NCI-H1417 treated with DMSO at 0.1 percent for 48 hours (cell line): ENCODE measurements around the gene PARD6B.

Experiments
- DNase-seq: peaks from one replicate; lab custom pipeline; 2025; lab: John Stamatoyannopoulos, UW

Gene PARD6B

DNA sequence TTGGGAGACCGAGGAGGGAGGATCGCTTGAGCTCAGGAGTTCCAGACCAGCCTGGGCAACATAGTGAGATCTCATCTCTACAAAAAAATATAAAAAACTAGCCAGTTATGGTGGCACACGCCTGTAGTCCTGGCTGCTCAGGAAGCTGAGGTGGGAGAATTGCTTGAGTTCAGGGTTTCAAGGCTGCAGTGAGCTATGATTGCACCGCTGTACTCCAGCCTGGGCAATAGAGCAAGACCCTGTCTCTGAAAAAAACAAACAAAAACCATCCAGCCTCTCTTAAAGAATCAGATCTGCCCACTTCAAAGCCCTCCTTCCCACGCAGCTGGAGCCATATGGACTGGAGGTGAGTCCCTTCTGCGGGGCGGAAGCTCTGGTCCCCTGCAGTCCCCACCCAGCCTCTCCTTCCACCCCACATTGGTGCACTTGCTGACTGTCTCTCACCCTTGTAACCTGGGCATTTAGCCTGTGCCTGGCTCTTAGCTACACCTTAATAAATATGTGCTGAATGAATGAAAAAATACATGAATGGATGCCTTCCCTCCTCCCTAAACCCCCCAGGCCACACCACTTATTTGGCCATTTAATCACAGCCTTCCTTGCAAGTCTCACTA, 7.2 kb upstream of the PARD6B start:
- no peak for DNase-seq

DNA sequence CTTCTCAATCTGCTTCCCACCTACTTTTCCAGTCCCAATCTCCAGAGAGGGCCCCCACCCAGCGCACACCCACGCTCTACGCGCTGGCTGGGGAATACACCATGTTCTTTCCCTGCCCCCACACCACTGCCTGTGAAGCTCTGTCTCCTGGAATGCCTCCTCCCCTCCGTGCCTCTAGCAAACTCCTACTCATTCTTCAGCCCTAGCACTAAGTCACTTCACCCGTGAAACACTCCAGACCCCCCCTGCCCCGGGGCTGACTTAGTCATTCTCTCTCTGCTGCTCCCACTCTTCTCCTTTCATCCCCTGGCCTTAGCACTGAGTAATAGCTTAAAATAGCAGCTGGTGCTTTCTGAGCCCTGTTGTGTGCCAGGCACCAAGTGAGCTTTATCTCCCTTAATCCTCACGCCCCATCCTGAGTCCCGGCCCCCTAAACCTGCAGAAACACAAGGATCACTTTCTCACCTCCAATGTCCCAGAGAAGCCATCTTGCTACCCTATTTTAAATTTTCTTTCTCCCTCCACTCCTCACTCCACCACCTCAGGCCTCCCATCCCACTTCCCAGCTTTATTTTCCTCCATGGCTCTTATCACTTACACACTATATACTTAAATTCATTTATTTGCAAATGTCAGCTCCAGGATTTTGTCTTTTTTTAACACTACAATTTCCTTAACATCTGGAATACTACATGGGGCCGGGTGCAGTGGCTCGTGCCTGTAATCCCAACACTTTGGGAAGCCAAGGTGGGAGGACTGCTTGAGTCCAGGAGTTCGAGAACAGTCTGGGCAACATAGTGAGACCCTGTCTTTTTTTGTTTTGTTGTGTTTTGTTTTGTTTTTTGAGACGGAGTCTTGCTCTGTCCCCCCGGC, 6.3 kb upstream of the PARD6B start:
- no peak for DNase-seq

DNA sequence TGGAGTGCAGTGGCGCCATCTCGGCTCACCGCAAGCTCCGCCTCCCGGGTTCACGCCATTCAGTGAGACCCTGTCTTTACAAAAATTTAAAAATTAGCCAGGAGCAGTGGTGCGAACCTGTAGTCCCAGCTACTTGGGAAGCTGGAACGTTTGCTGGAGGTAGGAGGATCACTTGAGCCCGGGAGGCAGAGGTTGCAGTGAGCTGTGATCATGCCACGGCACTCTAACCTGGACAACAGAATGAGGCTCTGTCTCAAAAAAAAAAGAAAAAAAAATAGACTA, 5.7 kb upstream of the PARD6B start:
- no peak for DNase-seq

DNA sequence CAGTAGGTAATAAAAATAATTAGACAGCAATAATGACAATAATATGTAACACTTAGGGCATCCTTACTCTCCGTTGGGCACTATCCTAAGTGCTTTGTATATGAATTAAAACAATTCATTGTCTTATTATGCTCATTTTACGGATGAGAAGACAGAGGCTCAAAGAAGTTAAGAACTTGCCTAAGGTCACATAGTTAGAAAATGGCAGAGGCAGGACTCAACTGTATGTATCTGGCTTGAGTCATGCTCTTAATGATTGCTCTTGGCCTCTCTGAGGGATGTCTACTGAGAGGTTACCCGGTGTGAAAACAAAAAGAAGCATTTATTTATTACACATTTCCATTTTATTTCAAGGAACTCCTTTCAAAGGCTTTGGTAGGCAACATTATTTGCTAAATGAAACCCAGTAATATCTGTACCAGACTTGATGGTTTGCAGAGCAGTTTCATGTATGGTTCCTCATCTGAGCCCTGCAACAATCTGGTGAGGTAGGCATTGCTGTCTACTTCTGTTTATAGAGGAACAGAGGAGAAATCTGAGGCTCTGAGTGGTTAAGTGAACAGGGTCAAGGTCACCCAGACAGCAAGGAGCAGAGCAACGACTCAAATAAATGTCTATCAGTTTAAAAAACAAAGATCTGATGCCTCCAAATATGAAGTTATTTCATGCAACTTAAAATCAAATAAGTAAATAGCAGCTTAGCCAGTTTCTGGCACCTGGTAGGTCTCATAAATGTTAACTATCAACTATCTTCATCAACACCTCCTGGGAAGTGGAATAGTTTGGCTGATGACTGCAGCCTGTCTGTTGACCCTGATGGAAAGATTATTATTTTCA, 4.2 kb upstream of the PARD6B start:
- no peak for DNase-seq

DNA sequence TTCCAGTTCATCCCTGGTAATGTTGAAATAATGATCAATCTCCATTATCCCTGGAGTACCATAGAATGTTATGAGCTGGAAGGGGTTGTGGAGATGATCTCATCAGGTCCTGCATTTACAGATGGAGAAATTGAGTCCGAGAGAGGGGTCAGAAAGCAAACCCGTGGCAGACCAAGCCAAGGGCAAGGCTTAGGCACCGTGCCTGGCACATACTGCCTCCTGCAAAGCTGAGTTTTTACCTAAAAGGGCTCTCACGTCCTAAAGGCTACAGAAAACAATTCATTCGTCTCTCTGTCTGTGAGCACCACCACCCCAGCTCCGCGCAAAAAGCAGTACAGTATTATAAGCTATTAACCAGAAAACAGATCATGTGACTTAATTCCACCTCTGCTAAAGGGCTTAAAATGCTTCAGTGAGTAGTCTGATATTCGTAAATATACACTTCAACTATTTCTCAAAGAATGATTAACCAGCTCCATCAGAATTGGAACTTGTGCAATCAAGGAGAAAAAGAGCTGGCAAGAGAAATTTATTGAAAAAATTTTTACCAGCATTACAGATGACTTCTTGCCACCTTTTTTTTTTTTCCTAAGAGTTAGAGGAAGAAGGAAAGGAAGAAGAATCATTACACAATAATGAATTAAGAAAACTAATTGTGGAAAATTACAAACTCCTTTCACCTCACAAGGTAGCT, 3.4 kb upstream of the PARD6B start:
- no peak for DNase-seq

DNA sequence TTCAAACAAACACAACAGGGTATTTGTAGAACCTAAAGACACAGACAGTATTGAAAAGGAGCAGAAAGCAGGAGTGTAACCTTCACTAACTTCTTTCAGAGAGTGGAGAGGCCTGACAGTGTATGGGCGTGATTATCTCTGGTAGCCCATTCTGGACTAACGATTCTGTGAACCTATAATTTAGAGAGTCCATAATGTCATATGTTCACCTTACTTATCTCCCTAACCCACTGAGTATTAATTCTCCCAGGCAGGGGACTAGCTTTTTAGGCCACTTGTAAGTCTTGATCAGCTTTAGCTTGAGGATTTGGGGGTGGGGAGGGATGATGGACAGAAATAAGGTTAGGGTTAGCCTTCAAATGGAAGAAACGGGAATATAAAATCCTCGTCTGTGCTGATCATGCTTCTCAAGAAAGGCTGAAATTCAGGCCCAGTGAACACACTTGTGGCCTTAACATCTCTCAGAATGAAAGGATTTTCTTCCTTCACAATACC, 2.8 kb upstream of the PARD6B start:
- DNase-seq: no peak

DNA sequence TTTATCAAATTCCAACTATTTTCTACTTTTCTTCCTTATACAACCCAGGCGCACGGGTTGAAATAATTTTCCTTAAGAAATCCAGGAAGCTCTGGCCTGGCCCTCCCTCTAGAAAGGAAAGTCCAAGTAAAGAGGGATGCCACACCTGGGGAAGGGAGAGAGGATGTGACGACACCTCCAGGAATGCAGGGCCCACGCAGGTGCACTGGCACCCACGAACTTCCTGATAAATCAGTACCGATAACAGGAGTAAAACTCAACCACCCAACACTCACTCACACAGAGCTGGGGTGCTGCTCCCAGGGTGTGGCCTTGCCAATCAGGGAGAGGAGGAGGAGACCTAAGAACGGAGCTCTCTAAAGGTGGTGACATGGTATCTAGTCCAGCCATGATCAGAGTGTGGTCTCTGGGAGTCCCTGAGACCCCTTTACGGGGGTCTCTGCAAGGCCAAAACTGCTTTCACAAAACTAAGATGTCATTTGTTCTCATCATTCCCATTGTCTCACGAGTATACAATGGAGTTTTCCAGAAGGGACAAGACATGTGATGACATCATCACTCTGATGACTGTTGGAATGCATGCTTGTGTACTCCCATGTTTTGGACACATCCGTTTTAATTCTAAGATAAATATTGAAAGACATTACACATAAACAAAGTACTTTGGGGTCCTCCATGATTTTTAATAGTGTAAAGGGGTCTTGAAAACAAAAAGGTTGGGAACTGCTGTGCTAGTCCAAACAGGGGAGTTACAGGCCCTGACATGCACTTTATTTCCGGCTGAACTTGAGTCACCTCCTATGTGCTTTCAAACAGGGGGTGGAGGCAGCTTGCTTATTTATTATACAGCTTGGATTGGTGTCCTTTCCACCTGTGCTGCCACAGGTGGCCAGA, 2.2 kb upstream of the PARD6B start:
- no peak for DNase-seq

DNA sequence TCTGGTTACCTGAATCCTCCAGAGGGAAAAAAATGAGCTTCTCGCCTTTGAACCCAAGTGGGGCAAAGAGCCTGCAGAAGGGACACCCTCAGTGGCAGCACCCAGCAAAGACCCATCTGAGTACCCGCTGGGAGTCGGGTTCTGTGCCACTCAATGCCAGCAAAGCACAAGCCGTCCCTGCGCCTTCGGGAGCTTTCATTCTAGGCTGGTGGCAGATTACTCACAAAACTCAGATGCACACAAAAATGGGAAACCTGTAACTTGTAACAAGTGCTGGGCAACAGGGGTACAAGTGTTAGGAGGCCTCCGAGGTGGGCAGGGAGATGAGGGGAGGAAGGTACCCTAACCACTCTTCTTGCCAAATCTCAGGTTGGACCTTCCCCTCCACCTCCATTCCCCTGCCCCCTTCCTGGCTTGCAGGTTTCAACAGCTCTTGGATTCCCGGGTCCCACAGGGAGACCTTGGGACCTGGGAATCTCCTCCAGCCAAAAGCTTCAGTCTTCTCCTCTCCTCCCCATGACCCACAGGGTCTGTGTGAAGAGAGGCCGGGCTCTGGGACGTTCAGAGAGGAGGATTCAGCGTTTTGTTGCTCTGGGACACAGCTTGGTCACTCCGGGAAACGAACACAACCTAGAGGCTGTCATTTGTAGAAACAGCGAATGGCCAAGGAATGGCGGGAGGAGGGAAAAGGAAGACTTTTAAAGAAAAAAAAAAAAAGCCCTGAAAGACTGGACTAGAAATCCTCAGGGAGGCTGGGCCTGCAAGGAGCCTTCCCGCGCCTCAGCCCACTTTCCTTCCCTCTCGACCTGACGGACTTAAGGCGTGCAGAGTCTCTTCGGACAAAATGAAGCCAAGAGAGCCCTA, 1.2 kb upstream of the PARD6B start:
- DNase-seq: no peak

DNA sequence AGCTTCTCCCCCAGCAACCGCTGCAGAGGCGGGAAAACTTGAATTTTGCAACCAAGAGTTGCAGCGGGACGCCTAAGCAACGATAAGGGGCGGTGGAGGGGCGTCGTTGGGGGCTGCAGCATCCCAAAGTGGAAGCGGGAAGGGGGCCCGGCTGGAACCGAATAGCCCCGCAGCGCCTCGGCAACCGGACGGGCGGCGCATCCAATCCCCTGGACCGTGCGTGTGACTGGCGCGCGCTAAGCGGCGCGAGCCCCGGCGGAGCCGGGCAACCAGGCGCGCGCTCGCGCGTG, 670 bp upstream of the PARD6B start:
- no peak for DNase-seq

DNA sequence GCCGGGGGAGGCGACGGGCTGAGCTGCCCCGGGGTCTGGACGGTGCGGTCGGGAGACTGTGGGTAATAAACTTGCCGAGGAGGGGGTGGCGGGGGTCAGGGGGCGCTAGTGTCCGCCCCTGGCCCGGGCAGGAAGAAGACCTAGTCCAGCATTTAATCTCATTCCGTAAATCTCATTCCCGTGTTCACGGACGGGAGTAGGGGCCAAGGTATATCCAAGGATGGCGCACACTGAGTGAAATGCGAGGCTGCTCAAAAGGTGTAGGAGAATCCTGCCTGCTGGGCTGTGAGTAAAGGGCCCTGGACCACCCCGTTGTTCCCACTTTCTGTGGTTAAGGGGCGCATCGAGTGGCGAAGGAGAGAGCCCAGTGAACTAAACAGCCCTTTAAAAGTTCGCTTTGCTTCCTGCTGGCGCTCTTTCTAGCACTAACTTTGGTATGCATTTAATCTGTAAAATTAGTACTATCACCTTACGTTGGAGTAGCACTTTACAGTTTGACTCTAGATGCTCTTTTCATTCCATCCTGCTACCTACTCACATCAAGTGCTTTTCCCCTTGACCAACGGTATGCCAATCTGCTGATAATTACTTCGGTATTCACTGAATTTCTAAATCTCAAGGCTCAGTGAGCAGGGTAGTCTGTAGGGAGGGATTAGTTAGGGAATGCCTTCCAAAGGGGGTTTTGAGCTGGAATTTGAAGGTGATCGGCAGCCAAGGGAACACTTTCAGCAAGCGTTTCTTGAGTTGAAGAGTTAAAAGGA, 730 bp downstream of the PARD6B start:
- DNase-seq: no peak

DNA sequence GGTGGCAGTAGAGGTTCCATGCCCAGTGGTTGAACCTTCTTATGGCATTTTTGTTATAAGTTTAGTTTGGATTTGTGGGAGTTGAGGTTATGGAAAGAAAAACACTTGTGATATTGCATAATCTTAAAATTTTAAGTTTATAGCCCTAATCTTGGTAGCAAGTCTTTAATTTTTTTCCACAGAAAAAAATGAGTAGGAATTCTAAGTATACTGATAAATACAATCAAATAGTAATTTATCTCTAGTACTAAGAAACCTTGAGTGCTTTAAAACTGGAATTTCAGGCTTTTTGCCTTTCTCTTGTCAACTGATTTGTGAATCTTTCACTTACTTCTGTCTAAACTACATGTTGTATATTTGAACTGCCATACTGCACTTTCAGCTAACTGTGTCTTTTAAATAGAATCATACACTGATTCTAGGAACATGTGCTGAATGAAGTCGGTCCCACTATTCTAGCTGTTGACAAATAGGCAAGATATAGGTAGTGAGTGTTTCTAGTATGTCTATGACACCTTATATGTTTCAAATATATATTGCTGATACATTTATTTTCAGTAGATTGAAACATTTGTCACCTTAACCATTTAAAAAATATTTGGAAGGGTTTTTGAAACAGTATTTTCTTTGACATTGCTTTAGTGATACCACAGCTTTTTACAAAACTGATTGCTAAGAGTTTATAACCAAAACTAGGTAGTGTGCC, 2.4 kb downstream of the PARD6B start:
- DNase-seq: no peak

DNA sequence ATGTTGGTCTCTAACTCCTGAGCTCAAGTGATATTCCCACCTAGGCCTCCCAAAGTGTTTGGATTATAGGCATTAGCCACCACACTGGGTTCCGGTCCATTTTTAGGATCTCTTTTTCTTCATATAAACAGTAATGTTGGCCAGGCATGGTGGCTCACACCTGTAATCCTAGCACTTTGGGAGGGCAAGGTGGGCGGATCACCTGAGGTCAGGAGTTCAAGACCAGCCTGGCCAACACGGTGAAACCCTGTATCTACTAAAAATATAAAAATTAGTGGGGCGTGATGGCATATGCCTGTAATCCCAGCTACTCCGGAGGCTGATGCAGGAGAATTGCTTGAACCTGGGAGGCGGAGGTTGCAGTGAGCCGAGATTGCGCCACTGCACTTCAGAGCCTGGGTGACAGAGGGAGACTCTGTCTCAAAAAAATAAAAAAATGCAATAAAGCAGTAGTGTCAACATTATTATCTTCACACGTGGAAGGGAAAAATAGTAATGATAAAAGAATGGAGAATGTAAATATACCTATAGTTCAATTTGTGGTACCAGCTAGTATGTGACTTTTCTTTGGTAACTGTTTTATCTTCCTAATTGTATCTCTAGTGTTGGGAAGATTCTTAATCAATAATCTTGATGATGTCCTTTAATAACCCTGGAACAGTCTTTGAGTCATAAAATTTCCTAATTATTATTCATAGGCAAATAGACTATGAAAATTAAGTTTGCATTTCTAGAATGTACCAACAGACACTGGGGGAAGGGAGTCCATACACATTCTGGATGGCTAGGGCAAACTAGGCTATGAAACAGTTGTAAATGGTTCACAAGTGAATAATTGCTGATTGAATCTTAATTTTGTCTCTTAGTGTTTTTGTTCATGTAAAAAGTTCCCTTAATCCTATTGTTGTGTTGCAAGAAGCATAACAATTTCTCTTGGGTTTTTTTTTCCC, 3.6 kb downstream of the PARD6B start:
- DNase-seq: no peak

DNA sequence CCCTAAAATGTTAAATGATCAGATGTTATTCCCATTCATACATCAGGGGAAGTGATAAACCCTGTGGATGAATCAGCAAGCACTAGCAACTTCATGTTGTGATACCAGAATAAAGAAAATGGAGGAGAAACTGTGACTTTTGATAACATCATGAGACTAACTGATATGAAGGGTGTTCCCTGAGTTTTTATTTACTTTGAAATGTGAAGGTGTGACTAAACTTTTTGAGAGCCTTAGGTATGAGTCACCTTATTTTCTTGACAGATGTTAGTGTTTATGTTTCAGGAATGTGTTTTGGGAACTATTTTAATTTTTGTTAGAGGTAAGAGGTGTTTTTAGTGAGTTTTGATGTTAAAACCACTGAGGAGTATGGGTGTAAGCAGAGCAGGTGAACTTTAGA, 4.4 kb downstream of the PARD6B start:
- no peak for DNase-seq

DNA sequence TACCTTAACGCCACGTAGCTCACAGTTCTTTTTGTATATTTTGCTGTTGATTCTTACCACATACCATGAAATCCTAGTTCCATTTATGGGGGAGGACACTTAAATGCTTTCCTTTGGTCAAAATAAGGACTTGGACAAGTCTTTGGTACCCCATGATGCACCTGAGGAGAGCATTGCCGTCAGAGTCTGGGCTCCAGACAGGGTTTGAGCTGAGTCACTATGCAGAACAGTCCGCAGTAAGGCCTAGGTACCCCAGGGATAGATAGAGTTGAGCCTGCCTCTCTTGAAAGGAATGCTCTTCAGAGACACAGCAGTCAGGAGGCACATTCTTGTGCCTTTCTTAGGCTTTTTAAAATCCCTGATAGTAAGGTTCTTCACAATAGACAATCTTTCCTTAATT, 6.0 kb downstream of the PARD6B start:
- no peak for DNase-seq

DNA sequence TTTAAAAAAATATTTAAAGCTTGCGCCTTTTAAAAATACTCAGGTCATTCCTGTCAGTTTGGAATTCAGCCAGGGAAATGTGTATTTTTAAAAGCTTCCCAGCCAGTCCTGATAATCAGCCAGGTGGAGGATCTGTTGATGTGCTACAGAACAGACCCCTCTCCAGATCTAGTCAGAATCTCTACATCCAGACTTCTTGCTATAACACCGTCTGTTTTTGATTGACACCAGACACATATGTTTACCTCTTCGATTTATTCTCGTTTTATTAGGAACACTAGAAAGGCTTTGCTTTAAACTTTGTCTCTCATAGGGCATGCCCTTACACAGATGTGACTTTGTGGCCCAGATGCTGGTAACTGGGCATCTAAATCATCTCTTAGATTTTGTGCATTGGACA, 11.7 kb downstream of the PARD6B start:
- no peak for DNase-seq

DNA sequence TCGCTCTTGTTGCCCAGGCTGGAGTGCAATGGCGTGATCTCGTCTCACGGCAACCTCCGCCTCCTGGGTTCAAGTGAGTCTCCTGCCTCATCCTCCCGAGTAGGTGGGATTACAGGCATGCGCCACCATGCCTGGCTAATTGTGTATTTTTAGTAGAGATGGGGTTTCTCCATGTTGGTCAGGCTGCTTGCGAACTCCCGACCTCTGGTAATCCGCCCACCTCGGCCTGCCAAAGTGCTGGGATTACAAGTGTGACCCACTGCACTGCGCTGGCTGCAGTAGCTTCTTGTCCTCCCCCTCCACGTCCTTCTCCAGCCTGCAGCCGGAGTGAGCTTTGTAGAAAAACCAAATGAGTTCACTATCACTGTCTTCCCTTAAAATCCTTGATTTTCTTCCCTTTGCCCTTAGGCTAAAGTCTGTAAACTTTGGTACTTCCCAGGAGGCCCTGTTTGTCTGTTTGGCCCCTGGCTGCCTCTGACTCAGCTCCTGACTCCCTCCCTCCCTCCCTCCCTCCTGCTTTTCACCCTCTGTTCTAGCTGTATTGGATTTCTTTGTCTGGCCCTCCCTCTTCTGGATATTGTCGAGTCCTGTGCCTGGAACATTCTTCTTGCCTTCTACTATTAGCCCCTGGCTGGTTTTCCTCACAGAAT, 12.9 kb downstream of the PARD6B start:
- DNase-seq: no peak

DNA sequence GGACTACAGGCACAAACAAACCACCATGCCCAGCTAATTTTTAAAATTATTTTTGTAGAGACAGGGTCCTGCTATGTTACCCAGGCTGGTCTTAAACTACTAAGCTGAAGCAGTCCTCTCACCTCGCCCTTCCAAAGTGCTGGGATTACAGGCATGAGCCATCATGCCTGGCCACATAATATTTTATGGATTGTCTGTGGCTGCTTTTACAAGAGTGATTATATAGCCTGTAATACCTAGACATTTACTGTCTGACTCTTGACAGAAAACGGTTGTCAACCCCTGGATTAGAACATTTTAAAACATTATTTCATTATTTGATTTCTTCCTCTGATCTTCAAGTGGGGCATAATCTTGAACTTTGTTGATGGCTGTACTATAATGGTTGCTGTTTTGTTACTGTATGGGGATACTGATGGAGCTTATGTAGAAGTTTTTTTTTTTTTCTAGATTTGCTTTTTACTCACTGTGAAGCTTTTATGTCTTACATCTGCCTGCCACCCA, 14.3 kb downstream of the PARD6B start:
- no peak for DNase-seq
